SK-N-MC (cell line): ENCODE data around the gene DPP8.

Experiments
- EZH2 ChIP-seq: fragments of 200-600 bp; sonication (generic); IDR thresholded peaks from one replicate; pipeline ENCODE4 v1.6.1; 2017; ENCODE audit warnings: antibody characterized with exemption
- FOXP2 ChIP-seq: optimal IDR thresholded peaks from 2 replicates; pipeline ENCODE3; 2011; ENCODE audit warnings: mild to moderate bottlenecking, moderate library complexity; ENCODE audit not compliant: insufficient read depth; ENCODE audit errors: extremely low read length, control extremely low read depth
- POLR2AphosphoS5 ChIP-seq: IDR thresholded peaks from 2 replicates; pipeline ENCODE4 v1.6.1; 2012; ENCODE audit warnings: mild to moderate bottlenecking, low read depth, low read length, borderline replicate concordance

GRCh38 chr15:65460741-65461347 lies 56.6 kb downstream of the DPP8 start:
- TF ChIP-seq EZH2: no peak
- no peak for TF ChIP-seq POLR2AphosphoS5
- no peak for TF ChIP-seq FOXP2
